ENCODE results near the gene DCLRE1B.

The DCLRE1B gene

DNA sequence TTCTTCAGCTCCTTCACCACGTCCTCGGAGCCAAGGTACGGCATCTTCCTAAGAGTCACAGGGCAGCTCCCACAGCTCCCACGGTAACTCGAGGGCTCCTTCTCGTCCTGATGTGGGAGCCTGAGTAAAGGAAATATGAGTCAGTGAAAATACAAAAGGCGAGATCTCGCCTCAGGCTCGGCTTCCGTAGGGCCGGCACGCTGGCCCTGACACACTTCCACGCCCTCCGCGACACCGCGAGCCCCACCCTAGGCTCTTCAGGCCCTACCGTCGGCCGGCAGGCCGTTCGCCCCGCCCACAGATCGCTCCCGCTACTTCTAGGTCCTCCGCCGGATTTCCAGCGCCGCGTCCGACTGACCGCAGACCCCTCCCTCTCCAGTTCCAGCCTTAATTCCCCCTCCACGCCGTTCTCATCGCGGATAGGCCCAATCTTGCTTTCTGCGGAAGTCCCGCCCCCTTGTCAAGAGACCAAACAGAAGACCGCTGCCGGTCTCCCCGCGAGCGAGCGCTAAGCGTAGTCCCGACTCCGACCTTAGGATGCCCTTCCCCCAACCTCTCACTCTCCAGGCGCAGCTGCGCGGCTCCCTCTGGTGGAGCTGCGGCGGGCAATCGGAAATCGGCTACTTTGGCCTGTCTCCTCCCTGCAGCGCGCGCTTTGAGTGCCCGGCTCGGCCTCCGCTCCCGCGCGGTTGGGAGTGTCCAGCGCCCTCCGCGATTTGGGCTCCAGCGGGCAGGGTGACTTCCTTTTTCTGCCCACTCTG lies at the start of gene DCLRE1B, which contains the start of gene AP4B1:
Gene DCLRE1B (plus strand): TSS at position 653 of the 761 bp plus-strand sequence. CDS start 261 bp downstream, outside the sequence.
Gene AP4B1 (minus strand): TSS at position 126 of the 761 bp plus-strand sequence. CDS start 82 bp downstream, at position 44.
- DNase-seq = peak; percentile 99

DNA sequence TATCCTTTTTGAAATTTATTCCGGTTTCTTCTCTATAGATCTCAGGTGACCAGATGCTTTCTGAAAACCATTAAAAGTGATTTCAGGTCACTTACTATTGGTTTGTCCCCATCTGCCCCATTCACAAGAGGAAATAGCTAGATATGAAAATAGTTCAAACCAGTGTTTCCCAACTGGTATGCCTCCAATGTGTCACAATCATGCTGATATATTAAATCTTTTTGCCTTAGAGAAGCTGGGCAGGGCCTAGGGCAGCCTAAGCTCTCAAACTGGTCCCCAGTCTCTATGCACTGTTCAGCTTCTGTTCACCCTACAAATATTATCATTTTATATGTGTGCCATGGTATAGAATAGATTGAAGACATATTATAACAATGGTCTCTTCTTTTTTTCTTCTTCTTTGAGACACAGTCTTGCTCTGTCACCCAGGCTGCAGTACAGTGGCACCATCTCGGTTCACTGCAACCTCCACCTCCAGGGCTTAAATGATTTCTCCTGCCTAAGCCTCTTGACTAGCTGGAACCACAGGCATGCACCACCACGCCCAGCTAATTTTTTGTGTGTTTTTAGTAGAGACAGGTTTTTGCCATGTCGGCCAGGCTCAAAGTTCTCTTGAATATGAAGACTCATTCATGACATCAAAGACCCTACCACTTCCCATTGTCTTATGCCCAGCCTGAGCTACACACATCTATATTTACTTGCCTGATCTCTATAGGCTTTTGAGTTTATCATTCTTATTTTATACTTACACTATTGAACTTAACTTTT lies 49.3 kb upstream of the DCLRE1B start:
- DNase-seq = no peak

DNA sequence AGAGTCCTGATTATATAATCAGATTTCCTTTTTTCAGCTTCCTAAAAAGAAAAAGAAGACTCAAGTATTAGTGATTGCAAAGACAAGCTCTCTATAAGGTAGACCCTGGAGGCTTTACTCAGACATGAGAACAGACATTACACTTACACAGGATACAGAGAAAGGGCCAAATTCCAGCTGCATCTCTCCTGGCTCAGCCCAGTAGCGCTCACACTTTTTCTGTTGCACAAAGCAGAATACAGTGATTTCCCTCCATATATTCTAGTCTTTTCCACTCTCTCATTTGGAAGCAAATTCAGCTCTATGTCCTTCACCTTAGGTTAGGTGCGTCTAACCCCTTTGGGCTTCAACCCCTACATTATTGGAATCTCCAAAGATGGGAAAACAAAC lies 48.7 kb upstream of the DCLRE1B start:
- DNase-seq = no peak

DNA sequence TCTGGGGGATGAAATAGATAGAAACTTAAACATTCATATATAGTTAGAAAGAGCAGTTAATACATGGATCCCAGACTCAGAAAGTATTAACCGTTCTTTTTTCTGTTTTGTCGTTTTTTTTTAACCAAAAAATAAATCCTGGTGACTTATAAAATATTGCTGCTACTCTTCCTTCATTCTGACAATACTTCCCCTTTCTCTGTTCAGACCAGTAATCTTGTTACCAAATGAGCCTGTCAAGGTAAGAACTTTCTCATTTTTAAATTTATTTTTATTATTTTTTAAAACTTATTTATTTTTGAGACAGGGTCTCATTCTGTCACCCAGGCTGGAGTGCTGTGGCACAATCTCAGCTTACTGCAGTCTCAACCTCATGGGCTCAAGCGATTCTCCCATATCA lies 47.4 kb upstream of the DCLRE1B start:
- DNase-seq = no peak

DNA sequence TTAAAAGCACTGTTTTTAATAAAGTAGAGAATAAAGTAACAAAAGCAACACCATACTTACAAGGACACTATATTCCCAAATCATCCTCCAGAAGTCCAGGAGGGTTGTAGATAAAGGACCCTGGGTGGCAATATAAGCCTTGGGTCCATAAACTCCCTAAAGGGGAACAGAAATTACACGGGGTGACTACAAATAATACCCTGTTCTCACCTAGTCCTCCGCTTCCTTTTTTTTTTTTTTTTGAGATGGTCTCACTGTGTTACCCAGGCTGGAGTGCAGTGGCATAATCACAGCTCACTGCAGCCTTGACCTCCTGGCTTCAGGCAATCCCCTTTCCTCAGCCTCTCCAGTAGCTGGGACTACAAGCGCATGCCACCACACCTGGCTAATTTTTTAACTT lies 46.7 kb upstream of the DCLRE1B start:
- no peak for DNase-seq

DNA sequence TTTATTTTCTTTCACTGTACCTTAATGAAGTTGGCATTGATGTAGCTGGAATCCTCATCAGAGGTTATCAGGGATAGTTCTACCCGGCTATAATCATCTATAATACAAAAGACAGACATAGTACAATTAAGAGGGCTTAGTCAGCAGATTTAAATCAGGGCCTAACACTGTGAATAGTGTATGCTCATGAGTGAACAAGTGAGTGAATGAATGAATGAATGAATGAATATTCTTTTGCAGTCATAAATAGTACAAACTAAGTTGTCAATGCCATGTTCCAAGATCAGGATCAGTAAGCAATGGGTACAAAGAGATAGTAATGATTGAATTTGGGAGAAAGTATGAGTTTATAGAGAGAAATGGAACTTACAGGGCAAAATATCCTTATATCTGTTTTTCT lies 46.1 kb upstream of the DCLRE1B start:
- DNase-seq = no peak

DNA sequence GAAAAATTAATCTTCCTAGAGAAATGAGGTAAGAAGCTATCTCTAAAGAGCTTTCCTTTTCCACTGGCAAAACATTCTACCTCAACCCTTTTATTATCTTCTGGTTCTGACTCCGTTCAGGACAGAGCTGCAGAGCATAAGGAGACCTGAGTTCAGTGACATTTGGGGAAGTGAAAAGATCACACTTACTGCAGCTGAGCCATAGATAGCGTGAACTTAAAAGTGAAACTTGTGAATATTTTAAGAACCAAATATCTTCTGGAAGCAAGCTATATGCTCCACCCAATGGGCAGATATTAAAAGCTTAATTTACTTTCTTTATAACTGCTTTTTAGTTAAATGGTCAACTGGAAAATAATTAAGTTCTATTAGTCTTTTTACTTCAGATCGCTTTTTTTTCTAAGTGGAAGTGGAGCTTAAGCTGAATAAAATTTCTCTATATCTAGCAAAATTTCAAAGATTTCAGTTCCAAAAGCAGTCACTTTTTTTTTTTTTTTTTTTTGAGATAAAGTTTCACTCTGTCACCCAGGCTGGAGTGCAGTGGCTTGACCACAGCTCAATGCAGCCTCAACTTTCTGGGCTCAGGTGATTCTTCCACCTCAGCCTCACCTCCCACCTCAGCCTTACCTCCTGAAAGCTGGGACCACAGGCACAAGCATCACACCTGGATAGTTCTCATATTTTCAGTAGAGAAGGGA lies 45.5 kb upstream of the DCLRE1B start:
- DNase-seq = no peak

DNA sequence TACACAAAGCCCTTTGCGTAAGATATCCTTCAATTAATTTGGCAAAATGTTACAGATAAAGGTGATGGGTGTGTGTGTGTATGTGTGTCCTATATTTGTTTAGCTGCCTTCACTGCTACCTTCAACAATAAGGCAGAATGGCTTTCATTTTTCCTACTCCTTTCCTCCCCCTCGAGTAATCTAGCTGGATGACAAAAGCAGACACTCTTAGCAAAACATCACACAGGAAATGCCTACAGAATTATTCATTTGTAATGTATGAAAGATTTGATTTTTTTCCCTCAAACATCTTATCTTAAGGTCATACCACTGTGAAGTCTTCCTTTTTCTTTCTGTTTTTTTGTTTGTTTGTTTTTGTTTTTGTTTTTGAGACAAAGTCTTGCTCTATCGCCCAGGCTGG lies 44.2 kb upstream of the DCLRE1B start:
- DNase-seq = no peak

DNA sequence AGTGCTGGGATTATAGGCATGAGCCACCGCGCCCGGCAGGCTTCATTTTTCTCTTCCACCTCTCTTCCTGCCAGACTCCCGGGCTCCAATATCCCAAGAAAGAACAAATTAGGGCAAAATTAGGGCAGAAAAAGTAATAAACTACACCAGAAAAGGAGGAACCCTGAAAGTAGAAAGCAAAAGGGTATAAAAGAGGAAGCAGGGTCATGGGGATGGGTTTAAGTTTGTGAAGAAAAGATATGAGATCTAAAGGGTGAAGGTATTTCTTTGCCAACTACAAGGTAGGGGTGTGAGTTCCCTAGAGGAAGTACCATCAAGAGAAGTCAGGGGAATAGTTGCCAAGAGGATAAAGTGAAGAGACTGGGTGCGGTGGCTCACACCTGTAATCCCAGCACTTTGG lies 43.5 kb upstream of the DCLRE1B start:
- no peak for DNase-seq

DNA sequence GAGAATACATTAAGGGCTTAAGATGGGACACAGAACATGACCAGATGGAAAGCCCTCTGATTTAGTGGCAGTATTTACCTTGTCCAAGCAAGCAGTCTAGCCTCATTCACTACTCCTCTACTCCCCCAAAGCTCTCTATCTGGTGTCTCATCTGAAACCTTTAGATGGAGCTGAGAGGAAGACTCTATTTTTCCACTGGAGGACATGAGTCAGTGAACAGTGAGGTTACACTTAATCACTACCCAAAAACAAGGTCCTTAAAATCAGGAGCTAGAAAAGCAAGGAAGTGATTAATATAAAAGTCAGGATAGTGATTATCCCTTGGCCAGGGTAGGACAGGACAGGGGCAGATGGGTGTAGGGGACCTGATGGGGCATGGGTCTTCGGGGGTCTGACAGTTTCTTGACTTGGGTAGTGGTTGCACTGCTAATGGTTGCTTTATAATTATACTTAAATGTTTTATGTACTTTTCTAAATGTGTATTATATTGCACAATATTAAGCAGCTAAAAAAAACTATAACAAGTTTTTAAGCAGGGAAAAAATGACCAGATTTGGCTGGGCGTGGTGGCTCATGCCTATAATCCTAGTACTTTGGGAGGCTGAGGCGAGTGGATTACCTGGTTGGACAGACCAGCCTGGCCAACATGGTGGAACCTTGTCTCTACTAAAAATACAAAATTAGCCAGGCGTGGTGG lies 36.6 kb upstream of the DCLRE1B start:
- no peak for DNase-seq

DNA sequence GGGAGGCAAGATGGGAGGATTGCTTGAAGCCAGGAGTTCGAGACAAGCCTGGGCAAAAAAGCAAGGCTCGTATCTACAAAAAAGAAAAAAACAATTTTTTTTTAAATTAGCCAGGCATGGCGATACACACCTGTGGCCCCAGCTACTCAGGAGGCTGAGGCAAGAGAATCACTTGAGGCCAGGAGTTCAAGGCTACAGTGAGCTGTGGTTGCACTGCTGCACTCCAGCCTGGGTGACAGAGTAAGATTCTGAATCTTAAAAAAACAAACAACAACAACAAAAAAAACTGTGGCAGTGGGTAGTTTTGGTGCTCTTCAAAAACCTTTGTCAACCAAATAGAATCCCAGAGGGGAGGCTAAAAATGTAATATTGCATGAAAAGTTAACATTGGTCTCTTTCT lies 34.3 kb upstream of the DCLRE1B start:
- no peak for DNase-seq

DNA sequence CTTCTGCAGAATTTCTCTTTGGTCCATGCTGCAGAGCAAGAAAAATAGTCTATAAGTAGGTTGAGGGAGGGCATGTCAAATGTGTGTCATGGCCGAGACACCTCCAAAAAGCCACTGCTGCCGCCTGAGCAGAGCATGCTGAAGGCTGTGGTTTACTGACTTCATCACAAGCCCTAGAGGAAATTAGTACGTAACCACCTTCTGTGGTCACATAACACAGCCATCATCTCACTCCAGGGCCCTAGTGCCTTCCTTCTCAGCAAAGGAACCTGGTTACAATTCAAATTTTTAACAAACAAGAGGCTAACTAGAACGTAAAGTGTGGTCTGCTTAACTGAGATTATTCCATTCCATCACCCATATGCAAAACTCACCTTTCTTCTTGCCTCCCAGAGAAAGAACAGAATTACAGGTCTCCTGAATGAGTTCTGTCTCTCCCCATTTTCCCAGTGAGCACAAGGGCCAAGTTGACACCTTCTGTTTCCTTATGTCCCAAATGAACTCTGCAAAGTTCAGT lies 33.5 kb upstream of the DCLRE1B start, which contains the start of gene PTPN22:
Gene PTPN22 (minus strand): TSS at position 116 of the 517 bp plus-strand sequence.
- no peak for DNase-seq

DNA sequence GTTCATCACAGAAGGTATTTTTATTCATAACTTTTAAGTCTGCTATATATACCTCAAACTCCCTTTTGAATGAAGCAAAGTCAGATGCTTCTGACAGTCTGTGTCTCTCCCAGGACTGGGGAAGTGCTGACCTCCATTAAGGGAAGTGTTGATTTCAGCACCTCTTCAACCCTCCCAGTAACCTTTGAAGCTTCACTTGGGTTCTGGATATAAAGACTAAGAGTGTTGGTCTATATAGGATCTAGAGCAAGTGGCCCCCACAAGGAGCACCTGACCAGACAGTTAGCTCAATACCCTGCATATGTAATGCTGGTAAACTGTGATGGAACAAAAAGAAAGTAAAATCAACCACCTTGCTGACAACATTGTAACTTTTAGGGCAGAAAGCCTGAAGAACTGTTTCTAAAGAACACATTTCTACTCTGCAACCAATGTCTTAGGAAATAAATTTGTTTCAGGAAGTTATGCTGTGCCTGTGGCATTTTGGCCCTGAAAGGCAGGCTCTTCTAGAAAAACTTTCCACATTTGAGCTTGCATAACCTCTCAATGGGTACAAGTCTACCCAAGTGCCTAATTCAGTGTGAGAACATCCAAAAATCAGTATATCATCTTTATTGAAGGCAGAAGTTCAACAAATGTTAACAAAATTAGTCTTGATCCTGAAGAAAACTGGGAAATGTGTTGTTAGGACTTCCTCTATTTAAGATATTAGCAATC lies 32.7 kb upstream of the DCLRE1B start:
- no peak for DNase-seq

DNA sequence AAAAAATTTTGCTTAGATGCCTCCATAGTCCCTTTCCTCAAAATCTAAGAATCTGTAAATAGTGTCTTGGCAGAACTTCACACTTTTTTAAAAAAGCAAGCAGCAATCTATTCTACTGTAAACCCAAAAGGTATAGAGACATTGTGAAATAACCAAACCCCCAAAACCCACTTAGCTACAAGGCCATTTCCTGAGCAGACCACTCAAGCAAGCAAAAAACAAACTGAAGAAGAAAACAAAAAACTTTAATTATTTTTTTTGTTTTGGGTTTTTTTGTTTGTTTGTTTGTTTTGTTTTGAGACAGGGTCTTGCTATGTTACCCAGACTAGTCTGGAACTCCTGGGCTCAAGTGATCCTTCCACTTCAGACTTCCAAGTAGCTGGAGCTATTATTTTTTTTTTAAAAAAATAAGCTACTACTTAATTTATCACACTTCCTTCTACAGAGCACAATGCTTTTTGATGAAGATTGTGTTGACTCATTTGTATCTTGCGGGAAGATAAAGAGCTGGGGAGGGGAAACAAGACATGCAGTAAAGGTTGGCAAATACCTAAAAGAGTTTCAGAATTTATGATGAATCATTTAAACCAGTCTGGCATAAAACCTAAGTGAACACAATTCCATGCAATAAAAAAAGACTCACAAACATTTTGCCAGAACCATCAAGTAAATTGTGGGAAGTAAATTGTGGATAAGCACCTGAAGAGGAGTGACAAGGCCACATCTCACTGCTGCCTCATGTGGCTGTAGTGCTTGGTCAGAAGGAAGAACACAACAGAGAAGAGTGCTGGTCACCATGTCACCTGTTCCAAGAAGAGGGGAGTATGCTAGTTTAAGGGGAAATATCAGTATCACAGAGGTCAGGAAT lies 30.9 kb upstream of the DCLRE1B start:
- no peak for DNase-seq

DNA sequence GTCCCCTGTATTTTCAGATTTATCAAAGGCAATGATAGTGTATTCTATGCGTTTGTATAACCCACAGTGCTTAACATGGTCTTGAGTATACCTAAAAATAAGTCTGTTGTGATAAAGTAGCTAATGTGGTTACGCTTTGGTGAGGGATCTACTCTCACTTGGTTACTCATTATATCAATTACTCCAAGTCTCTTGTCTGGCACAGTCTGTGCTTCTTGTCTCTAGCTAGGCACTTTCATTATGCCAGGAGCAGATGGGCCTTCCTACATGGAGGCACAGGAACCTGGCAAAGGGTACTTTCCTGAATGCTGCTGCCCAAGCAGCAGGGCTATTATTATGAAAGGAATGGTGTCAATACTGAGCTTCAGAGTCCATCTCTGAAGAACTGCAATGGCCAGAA lies 29.4 kb upstream of the DCLRE1B start:
- DNase-seq = no peak

DNA sequence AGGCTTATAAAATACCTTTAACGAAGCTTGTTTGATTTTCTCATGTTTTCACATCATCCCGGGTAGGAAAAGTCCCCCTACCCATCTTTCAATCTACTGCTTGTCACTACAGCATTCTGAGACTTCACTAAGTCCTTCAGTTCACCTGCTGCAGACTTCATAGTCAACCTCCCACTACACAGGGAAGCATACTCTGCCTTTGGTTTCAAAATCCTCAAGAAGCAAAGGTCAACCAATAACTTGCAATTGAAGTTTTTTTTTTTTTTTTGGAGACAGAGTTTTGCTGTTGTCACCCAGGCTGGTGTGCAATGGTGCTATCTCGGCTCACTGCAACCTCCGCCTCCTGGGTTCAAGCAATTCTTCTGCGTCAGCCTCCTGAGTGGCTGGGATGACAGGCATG lies 28.9 kb upstream of the DCLRE1B start:
- DNase-seq = no peak

DNA sequence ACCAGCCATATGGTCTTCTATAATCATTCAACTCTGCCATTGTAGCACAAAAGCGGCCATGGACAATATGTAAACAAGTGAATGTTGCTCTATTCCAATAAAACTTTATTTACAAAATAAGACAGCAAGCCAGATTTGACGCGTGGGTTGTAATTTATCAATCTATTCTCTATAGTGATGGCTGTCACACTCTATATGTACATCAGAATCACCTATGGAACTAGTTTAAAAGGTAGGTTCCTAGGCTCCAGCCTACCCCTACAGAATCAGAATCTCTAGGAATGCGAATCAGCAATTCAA lies 25.4 kb upstream of the DCLRE1B start:
- no peak for DNase-seq

DNA sequence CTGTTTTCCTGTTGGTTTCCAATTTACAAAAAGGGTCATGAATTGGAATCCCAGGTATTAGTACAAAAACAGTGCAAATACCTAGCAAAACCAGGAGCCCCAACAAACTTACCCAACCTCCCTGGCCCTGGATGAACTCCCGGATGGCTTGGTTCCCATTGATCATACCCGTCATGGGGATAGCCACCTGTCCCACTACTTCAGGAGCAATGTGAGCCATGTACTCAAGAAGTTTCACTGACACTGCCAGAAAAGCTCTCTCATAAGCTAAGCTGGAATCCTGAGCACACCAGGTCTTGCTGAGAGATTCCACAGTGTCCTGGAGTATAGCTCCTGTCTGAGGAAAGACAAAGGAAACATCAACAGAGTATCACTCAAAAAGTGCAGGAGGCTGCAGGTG lies 23.5 kb upstream of the DCLRE1B start:
- DNase-seq = no peak

DNA sequence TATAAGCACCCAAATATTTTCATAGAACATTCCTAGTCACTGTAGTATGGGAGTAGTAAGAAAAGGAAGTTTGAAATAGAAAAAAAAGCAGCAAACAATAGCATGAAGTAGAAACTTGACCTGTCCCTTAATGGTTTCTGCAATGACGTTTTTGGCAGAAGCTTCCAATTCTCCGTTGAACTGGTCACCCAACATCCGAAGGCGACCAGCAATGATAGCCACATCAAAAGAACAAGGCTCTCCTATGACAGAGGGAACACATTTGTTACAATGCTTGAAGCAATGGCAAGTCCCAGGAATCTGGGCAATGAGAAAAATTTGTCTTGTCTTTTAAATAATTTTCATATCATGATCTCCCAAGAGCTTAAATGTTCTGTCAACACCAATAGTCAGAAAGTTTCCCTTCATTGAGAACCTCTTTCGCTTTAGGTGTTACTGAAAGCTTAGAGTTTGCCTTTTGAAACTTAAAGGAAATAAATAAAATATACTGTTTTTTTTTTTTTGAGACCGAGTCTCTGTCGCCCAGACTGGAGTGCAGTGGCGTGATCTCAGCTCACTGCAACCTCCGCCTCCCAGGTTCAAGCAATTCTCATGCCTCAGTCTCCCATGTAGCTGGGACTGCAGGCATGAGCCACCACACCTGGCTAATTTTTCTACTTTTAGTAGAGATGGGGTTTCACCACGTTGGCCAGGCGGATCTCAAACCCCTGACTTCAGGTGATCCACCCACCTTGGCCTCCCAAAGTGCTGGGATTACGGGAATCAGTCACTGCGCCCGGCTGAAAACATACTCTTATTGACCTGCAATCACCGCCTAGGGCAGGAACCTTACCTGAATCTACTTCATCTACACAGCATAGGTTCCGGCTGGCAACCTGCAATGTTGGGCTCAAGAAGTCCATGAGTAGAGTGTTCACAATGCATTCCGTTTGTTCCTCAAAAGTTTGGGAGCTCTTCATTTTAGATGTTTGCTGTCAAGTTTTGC lies 18.4 kb upstream of the DCLRE1B start:
- no peak for DNase-seq

Measured in NCI-H1105 treated with DMSO at 0.1 percent for 48 hours (cell line).